Thyroid gland (tissue), 4 donors: ENCODE data around the gene PJA1.

Source experiments
- CTCF ChIP-seq, 6 experiments: fragments of 200-600 bp in 3 of 6; fragments of 450-650 bp in 3 of 6; sonication (generic) in 3 of 6; IDR thresholded peaks; one replicate each; pipeline ENCODE4 v1.5.1; 2016 to 2019; ENCODE audit warnings: antibody characterized with exemption in 6 of 6, mild to moderate bottlenecking in 2 of 6, inconsistent platforms in 1 of 6, moderate library complexity in 1 of 6
- POLR2A ChIP-seq, 2 donors: fragments of 450-650 bp; IDR thresholded peaks; one replicate each; pipeline ENCODE4 v1.6.1; 2017; ENCODE audit warnings: antibody characterized with exemption in 2 of 2, mild to moderate bottlenecking in 2 of 2, moderate library complexity in 1 of 2

- no peak for TF ChIP-seq CTCF (IDR thresholded peaks at IDR 0.05)
- TF ChIP-seq POLR2A (IDR thresholded peaks at IDR 0.05) = no peak
These were observed 33.4 kb downstream of the PJA1 start for GRCh38 chrX:69131886-69132285.
